ENCODE measurements around the gene GPATCH4. TPM values are rescaled to one million over a fixed set of nuclear protein-coding genes. Genes with fewer than 3 reads are reported as not detected.
"Not testable (repeated sequence)": the region's sequence is repeated elsewhere in the genome, so short reads cannot be mapped to it uniquely, and the experiment has no call there.

The GPATCH4 gene
- polyA plus RNA-seq, 4 donors, result 8.9 to 31.0 (median 16.8) TPM

- no peak for DNase-seq
- WGBS, 3 donors, result 36 to 45% (median 37%) methylated on average over 16 of the region's 16 CpGs
- Histone ChIP-seq H3K4me1 (ENCODE audit: control insufficient read depth in 3 of 3, insufficient read depth in 2 of 3, low read depth in 1 of 3, low read length in 2 of 3) (peaks cover 0 to 7% (median 0%) of the 10 kb centered on the region in 3 donors), H3K4me3 (ENCODE audit: low read depth in 1 of 3, low read length in 3 of 3) (peak overlapping the region; percentile 69 to 90 (median 71)), H3K9me3 (ENCODE audit: control insufficient read depth in 2 of 2, insufficient read depth in 1 of 2, low read depth in 1 of 2, low read length in 1 of 2) (no peaks in the 10 kb centered on the region), H3K27me3 (ENCODE audit: control insufficient read depth in 3 of 3, insufficient read depth in 3 of 3, low read length in 3 of 3) (no peaks in the 10 kb centered on the region), H3K27ac (ENCODE audit: low read depth in 1 of 3, low read length in 2 of 3) (peak overlapping the region; percentile 38 to 75 (median 61)), H3K36me3 (ENCODE audit: control insufficient read depth in 3 of 3, insufficient read depth in 2 of 3, low read depth in 1 of 3, low read length in 3 of 3) (peaks cover 0 to 39% (median 2%) of the 10 kb centered on the region in 3 donors)
- no peak for FAIRE-seq
Observed at GRCh38 chr1:156592158-156592909, 8.9 kb downstream of the GPATCH4 start.

DNA sequence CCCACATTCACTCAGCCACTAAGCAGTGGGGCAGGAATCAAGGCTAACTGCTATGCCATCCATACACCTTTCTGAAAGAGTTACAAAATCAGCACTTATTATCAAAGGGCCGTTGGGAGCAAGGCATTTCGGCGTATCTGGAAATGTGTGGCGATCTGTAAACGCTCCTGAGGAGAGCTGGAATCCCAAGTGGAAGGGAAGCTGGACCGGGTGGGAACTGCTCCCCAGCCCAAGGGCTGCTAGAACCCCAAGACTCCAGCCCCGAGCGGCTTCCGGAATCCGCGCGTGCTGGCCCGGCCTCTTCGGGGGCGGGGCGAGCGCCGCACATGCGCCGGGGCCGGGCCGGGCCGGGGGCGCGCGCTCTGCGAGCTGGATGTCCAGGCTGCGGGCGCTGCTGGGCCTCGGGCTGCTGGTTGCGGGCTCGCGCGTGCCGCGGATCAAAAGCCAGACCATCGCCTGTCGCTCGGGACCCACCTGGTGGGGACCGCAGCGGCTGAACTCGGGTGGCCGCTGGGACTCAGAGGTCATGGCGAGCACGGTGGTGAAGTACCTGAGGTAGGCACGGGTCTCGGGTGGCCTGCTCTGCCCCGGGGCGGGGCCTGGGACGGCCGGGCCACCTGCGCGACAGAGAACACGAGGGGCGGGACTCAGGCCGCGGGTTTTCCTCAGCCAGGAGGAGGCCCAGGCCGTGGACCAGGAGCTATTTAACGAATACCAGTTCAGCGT, 9.7 kb downstream of the GPATCH4 start, which contains the start of gene NAXE:
Gene NAXE (plus strand): TSS at position 345 of the 726 bp plus-strand sequence. CDS start 29 bp downstream, at position 374.
- DNase-seq, result peak; percentile 83 to 91
- no peak for FAIRE-seq
- Histone ChIP-seq H3K4me3 (ENCODE audit: low read depth in 1 of 3, low read length in 3 of 3) (peak within 1 kb of the TSS; percentile 69 to 90 (median 71)), H3K4me1 (ENCODE audit: control insufficient read depth in 3 of 3, insufficient read depth in 2 of 3, low read depth in 1 of 3, low read length in 2 of 3) (peaks cover 0 to 7% (median 0%) of the 10 kb centered on the region in 3 donors), H3K9me3 (ENCODE audit: control insufficient read depth in 2 of 2, insufficient read depth in 1 of 2, low read depth in 1 of 2, low read length in 1 of 2) (no peaks in the 10 kb centered on the region), H3K27me3 (ENCODE audit: control insufficient read depth in 3 of 3, insufficient read depth in 3 of 3, low read length in 3 of 3) (no peaks in the 10 kb centered on the region), H3K27ac (ENCODE audit: low read depth in 1 of 3, low read length in 2 of 3) (peak within 1 kb of the TSS; percentile 82 to 93 (median 90)), H3K36me3 (ENCODE audit: control insufficient read depth in 3 of 3, insufficient read depth in 2 of 3, low read depth in 1 of 3, low read length in 3 of 3) (peaks cover 0 to 35% (median 0%) of the 10 kb centered on the region in 3 donors)
- WGBS, 3 donors, result 0 to 1% (median 0%) methylated on average over 48 to 60 of the region's 60 CpGs

DNA sequence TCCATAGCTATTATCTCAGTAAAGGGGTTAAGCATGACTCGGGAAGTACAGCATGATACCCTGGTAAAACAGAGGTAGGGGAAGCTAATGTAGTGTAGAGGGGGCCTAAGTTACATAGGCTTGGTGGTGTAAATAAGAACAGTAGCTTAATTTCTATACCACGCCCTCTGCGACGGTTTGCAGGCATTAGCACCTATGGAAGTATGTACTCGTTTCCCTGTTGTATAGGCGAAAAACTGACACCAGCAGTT, 10.2 kb downstream of the GPATCH4 start:
- WGBS, 3 donors, result 3 to 21% (median 3%) methylated on average over 6 of the region's 6 CpGs
- no peak for FAIRE-seq
- peak in 1 of 2 donors; percentile 34 for DNase-seq
- peaks cover 0 to 31% (median 0%) of the 10 kb centered on the region in 3 donors for H3K36me3 ChIP-seq (ENCODE audit: control insufficient read depth in 3 of 3, insufficient read depth in 2 of 3, low read depth in 1 of 3, low read length in 3 of 3)
- peak overlapping the region in 2 of 3 donors; percentile 71 to 90 for H3K4me3 ChIP-seq (ENCODE audit: low read depth in 1 of 3, low read length in 3 of 3)
- H3K27ac ChIP-seq (ENCODE audit: low read depth in 1 of 3, low read length in 2 of 3), result peak overlapping the region; percentile 82 to 93 (median 90)
- H3K27me3 ChIP-seq (ENCODE audit: control insufficient read depth in 3 of 3, insufficient read depth in 3 of 3, low read length in 3 of 3), result no peaks in the 10 kb centered on the region
- H3K9me3 ChIP-seq (ENCODE audit: control insufficient read depth in 2 of 2, insufficient read depth in 1 of 2, low read depth in 1 of 2, low read length in 1 of 2), result no peaks in the 10 kb centered on the region
- H3K4me1 ChIP-seq (ENCODE audit: control insufficient read depth in 3 of 3, insufficient read depth in 2 of 3, low read depth in 1 of 3, low read length in 2 of 3), result peaks cover 0 to 7% (median 0%) of the 10 kb centered on the region in 3 donors

GRCh38 chr1:156590326-156591180, 10.7 kb downstream of the GPATCH4 start:
- FAIRE-seq (no peak), DNase-seq (no peak)

DNA sequence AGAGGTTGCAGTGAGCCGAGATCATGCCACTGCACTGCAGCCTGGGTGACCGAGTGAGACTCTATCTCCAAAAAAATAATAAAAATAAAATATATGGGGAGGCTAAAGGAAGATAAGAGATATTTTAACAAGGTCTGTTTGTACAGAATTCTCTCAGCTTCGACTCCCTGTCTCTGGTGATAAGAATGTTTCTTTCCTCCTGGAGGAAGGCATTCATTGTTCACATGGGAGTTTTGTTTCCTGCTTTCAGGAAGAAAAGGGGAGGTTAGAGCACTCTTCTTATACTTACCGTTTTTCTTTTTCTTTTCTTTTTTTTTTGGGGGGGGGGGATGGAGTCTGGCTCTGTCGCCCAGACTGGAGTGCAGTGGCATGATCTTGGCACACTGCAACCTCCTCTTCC, 11.7 kb downstream of the GPATCH4 start:
- WGBS, 3 donors, result 71 to 84% (median 81%) methylated on average over 5 of the region's 5 CpGs

More at GRCh38 chr1:156590326-156591180, 10.7 kb downstream of the GPATCH4 start:
- H3K9me3 ChIP-seq (ENCODE audit: control insufficient read depth in 2 of 2, insufficient read depth in 1 of 2, low read depth in 1 of 2, low read length in 1 of 2), result no peaks in the 10 kb centered on the region
- H3K4me1 ChIP-seq (ENCODE audit: control insufficient read depth in 3 of 3, insufficient read depth in 2 of 3, low read depth in 1 of 3, low read length in 2 of 3), result peaks cover 0 to 7% (median 0%) of the 10 kb centered on the region in 3 donors
- H3K36me3 ChIP-seq (ENCODE audit: control insufficient read depth in 3 of 3, insufficient read depth in 2 of 3, low read depth in 1 of 3, low read length in 3 of 3), result peaks cover 0 to 26% (median 0%) of the 10 kb centered on the region in 3 donors
- H3K27ac ChIP-seq (ENCODE audit: low read depth in 1 of 3, low read length in 2 of 3), result peak overlapping the region; percentile 82 to 93 (median 90)
- 80 to 84% (median 81%) methylated on average over 10 of the region's 10 CpGs for WGBS, 3 donors
- H3K27me3 ChIP-seq (ENCODE audit: control insufficient read depth in 3 of 3, insufficient read depth in 3 of 3, low read length in 3 of 3), result no peaks in the 10 kb centered on the region
- H3K4me3 ChIP-seq (ENCODE audit: low read depth in 1 of 3, low read length in 3 of 3), result peak overlapping the region in 1 of 3 donors; percentile 90

GRCh38 chr1:156587927-156588326, 13.4 kb downstream of the GPATCH4 start:
- H3K9me3 ChIP-seq (ENCODE audit: control insufficient read depth in 2 of 2, insufficient read depth in 1 of 2, low read depth in 1 of 2, low read length in 1 of 2); H3K27me3 ChIP-seq (ENCODE audit: control insufficient read depth in 3 of 3, insufficient read depth in 3 of 3, low read length in 3 of 3); H3K4me3 ChIP-seq (ENCODE audit: low read depth in 1 of 3, low read length in 3 of 3); FAIRE-seq; H3K27ac ChIP-seq (ENCODE audit: low read depth in 1 of 3, low read length in 2 of 3); H3K4me1 ChIP-seq (ENCODE audit: control insufficient read depth in 3 of 3, insufficient read depth in 2 of 3, low read depth in 1 of 3, low read length in 2 of 3); DNase-seq; H3K36me3 ChIP-seq (ENCODE audit: control insufficient read depth in 3 of 3, insufficient read depth in 2 of 3, low read depth in 1 of 3, low read length in 3 of 3): not testable (repeated sequence)
- WGBS, 3 donors, result 86 to 88% (median 87%) methylated on average over 8 of the region's 8 CpGs

More for the DNA sequence above, 11.7 kb downstream of the GPATCH4 start:
- no peak for DNase-seq
- Histone ChIP-seq H3K9me3 (ENCODE audit: control insufficient read depth in 2 of 2, insufficient read depth in 1 of 2, low read depth in 1 of 2, low read length in 1 of 2) (no peaks in the 10 kb centered on the region), H3K27ac (ENCODE audit: low read depth in 1 of 3, low read length in 2 of 3) (no peak overlapping the region), H3K4me1 (ENCODE audit: control insufficient read depth in 3 of 3, insufficient read depth in 2 of 3, low read depth in 1 of 3, low read length in 2 of 3) (peaks cover 0 to 7% (median 0%) of the 10 kb centered on the region in 3 donors), H3K4me3 (ENCODE audit: low read depth in 1 of 3, low read length in 3 of 3) (no peak overlapping the region), H3K27me3 (ENCODE audit: control insufficient read depth in 3 of 3, insufficient read depth in 3 of 3, low read length in 3 of 3) (no peaks in the 10 kb centered on the region), H3K36me3 (ENCODE audit: control insufficient read depth in 3 of 3, insufficient read depth in 2 of 3, low read depth in 1 of 3, low read length in 3 of 3) (peaks cover 0 to 16% (median 0%) of the 10 kb centered on the region in 3 donors)
- FAIRE-seq, result no peak

GRCh38 chr1:156586892-156587477, 14.3 kb downstream of the GPATCH4 start:
- H3K9me3 ChIP-seq (ENCODE audit: control insufficient read depth in 2 of 2, insufficient read depth in 1 of 2, low read depth in 1 of 2, low read length in 1 of 2), result no peaks in the 10 kb centered on the region
- H3K4me3 ChIP-seq (ENCODE audit: low read depth in 1 of 3, low read length in 3 of 3), result no peak overlapping the region
- FAIRE-seq, result no peak
- no peak overlapping the region for H3K27ac ChIP-seq (ENCODE audit: low read depth in 1 of 3, low read length in 2 of 3)
- H3K4me1 ChIP-seq (ENCODE audit: control insufficient read depth in 3 of 3, insufficient read depth in 2 of 3, low read depth in 1 of 3, low read length in 2 of 3), result peaks cover 0 to 7% (median 0%) of the 10 kb centered on the region in 3 donors
- WGBS, 3 donors, result 92 to 95% (median 93%) methylated on average over 3 of the region's 3 CpGs
- no peaks in the 10 kb centered on the region for H3K27me3 ChIP-seq (ENCODE audit: control insufficient read depth in 3 of 3, insufficient read depth in 3 of 3, low read length in 3 of 3)
- peak in 1 of 2 donors; percentile 54 for DNase-seq
- H3K36me3 ChIP-seq (ENCODE audit: control insufficient read depth in 3 of 3, insufficient read depth in 2 of 3, low read depth in 1 of 3, low read length in 3 of 3), result no peaks in the 10 kb centered on the region

All from small intestine (tissue), 7 donors.